Stimulated activated naive CD8-positive, alpha-beta T cell treated with anti-CD3 and anti-CD28 coated beads, Interleukin-15, Interleukin-2, amounts not matched to agents 100 U/mL and 50 U/mL, for 24 hours (primary cell): Measurements from ENCODE around the gene CITED1.

Source experiments
- ATAC-seq: fragments of 150-1000 bp; cut with Tn5 transposase; one replicate; pipeline ENCODE4 v1.10.0; 2021
- DNase-seq: peaks from one replicate; pipeline ENCODE4 v3.0.0; 2021

CITED1 gene

DNA sequence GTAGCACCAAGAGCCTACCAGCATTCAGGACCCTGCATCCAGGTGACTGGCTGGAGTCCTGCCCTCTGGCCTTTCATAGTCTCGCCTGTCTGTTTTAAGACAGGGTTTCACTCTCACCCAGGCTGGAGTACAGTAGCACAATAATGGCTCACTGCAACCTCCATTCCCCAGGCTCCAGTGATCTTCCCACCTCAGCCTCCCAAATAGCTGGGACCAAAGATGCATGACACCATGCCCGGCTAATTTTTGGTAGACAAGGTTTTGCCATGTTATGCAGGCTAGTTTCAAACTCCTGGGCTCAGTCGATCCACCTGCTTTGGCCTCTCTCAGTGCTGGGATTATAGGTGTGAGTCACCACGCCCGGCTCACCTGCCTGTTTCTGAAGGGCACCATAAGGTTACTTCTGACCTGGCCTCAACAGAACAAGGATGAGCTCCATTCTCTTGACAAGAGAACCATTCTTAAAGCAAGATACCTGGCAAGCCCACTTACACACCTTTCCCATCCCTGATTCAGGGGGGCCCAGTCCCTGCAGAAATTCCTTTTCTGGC, 35.3 kb downstream of the CITED1 start:
- ATAC-seq (no peak), DNase-seq (no peak)

DNA sequence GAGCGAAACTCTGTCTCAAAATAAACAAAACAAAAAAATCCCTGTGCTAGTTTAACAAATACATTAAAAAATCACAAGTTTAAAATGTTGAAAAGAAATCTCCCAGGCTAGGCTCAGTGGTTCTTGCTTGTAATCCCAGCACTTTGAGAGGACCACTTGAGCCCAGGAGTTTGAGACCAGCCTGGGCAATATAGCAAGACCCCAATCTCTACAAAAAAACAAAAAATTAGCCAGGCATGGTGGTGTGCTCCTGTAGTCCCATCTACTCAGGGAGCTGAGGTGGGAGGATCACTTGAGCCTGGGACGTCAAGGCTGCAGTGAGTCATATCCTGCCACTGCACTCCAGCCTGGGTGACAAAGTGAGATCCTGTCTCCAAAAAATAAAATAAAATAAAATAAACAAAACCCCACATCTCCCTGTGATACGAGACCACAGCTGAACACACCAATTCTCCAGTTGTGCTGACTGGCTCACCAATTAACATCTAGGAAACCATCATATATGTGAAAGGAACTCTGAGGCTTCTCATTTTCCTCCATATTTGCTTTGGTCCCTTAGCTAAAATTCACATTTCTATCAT, 36.0 kb downstream of the CITED1 start:
- ATAC-seq (peak; percentile 80), DNase-seq (peak; percentile 29)

DNA sequence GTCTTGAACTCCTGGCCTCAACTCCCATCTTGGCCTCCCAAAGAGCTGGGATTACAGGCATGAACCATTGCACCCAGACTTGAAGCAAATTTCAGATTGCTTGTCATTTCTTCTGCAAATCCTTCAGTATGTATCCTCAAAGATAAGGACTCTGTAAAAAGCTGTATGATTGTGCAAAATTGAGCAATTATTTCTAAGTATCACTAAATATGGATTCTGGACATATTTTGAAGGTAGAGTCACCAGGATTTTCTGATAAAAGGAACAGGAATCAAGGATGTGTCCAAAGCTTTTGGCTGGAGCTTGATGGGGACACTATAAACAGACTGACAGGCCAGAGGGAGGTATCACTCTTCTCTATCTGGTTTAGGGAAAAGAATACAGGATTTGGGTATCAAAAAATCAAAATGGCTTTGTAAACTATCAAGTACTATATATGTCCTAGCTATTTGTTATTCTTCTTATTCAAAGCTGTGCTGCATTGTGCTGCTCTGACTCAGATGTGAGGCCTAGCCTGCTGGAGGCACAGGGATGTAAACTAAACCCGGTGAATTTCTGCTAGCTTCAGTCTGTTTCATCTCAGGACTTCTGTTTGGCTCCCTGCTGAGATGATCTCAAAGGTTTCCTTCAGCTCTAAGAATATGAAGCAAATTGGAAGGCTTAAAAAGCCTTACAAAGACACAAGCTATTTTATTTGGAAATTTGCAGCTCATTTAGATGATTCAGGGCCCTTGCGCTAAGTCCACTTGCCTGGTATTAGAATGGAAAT, 36.9 kb downstream of the CITED1 start:
- ATAC-seq (no peak), DNase-seq (no peak)

GRCh38 chrX:72265263-72265662, 40.5 kb downstream of the CITED1 start:
- DNase-seq (no peak), ATAC-seq (no peak)

DNA sequence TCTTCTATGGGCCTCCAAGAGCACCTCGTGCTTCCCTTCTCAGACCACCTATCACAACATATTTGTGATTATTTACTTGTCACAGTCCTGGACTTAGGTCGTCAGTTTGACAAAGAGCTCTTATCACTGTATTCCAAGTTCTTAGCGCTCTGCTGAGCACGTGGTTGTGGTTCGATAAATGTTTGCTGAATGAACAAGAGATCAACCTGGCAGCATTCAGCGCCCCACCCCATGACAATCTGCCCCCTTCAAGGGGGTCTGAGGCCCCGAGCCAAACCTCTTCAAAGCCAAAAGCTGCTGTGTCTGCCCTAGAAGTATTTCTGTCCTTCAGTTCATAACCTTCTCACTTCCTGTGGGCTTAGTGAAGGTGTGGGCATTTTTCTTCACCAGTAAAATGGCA, 43.6 kb downstream of the CITED1 start:
- ATAC-seq = no peak
- no peak for DNase-seq

DNA sequence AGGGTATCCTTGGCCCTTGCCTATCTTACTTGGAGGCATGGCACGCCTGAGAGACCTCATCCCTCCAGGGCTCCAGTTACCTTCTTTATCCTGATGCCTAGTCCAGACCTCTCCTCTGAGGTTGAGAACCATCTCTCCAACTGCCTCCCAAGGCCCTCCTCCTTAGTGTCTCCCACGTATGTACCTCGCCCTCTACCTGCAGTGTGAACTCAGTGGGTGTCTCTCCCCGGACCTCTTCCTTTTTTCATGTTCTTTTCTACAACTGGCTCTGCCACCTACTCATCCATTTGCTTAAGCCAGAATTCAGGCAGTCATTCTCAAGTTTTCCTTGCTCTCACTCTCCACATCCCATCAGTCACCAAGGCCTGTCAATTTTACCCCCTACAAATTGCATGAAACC, 45.3 kb downstream of the CITED1 start:
- DNase-seq (no peak), ATAC-seq (no peak)

GRCh38 chrX:72258174-72258573, 47.5 kb downstream of the CITED1 start:
- ATAC-seq (no peak), DNase-seq (no peak)

DNA sequence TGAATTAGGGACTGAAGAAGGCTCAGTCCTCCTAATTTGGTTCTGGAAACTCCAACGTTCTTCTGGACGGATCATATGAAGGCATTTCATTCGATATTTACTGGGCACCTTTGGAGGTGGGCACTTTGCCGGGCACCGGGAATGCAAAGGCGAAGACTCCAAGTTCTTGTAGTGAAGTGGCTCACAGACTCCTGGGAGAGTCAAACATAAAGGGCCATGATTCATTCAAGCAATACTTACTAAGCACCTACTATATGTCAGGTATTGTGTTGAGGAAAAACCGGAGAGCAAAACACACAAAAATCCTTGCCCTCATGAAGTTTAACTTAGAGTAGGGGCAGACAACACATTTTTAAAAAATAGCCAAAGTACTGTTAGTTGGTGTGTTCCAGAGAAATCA, 49.9 kb downstream of the CITED1 start:
- no peak for DNase-seq
- no peak for ATAC-seq

DNA sequence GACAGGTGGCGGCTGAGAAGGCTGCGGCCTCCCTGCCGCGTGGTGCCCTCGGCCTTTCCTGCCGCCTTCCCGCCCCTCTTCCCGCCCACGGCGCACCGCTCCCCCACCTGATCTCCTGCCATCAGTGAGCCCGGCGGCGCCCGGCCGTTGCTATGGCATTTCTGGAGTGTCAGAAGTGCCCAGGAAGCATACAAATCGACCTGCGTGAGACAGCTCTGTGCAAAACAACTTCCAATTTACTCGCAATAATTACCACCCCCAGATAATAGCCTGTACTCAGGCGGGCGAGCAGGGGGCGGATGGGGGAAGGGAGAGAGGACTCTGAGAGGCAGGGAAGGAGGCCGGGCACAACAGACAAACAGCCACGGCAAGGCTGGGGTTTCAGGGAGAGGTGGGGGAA, 50.3 kb downstream of the CITED1 start:
- DNase-seq = no peak

GRCh38 chrX:72254816-72255215, 50.9 kb downstream of the CITED1 start:
- DNase-seq (no peak), ATAC-seq (no peak)

More for the DNA sequence above, 50.3 kb downstream of the CITED1 start:
- ATAC-seq = no peak

GRCh38 chrX:72253686-72254085, 52.0 kb downstream of the CITED1 start:
- DNase-seq (no peak), ATAC-seq (no peak)
